PC-3 (cell line): ENCODE measurements around the gene STIM1. TPM values are rescaled to one million over a fixed set of nuclear protein-coding genes. Genes with fewer than 3 reads are reported as not detected.

Source experiments
- ATAC-seq: fragments of 200-7000 bp; cut with Tn5 transposase; 2 replicates; pipeline ENCODE4 v1.9.1; 2020; ENCODE audit warnings: mild to moderate bottlenecking, moderate library complexity
- BruUV-seq: library from RNA; stranded (reverse); fragments of 400-500 nt; replicated peaks from 2 replicates; lab custom pipeline; 2021; lab: Mats Ljungman, UMichigan
- CTCF ChIA-PET: fragments of 300-600 bp; sonication (Branson Sonifier 250); formaldehyde crosslinking; loops from one replicate; lab custom pipeline; 2022; ENCODE audit warnings: antibody characterized with exemption; lab: Charles Lee
- POLR2A ChIA-PET: fragments of 300-600 bp; sonication (Branson Sonifier 250); formaldehyde crosslinking; loops from one replicate; lab custom pipeline; 2022; ENCODE audit warnings: antibody characterized with exemption; ENCODE audit not compliant: unreplicated experiment; lab: Charles Lee
- DNase-seq: peaks from one replicate; pipeline ENCODE4 v3.0.0-alpha.2; 2015
- H2AFZ ChIP-seq: fragments of 300-600 bp; sonication (generic); 2 replicates; pipeline ENCODE4 v1.6.0; 2016; ENCODE audit warnings: antibody characterized with exemption, low read length
- H3F3A ChIP-seq: fragments of 300-600 bp; sonication (generic); one replicate; pipeline ENCODE4 v1.6.0; 2017; ENCODE audit warnings: antibody characterized with exemption, low read length, control low read depth, mild to moderate bottlenecking; ENCODE audit not compliant: unreplicated experiment
- H3K27ac ChIP-seq: fragments of 300-600 bp; sonication (generic); 2 replicates; pipeline ENCODE4 v1.5.1; 2016; ENCODE audit warnings: mild to moderate bottlenecking, low read length
- H3K27me3 ChIP-seq: fragments of 300-600 bp; sonication (generic); 2 replicates; pipeline ENCODE4 v1.6.1; 2016; ENCODE audit warnings: low read length, mixed read lengths
- H3K36me3 ChIP-seq: fragments of 300-600 bp; sonication (generic); 2 replicates; pipeline ENCODE4 v1.6.1; 2016; ENCODE audit warnings: low read depth, mixed run types, low read length, mixed read lengths
- H3K4me1 ChIP-seq: fragments of 300-600 bp; sonication (generic); 2 replicates; pipeline ENCODE4 v1.5.1; 2016; ENCODE audit warnings: low read length; ENCODE audit not compliant: insufficient read depth
- H3K4me2 ChIP-seq: fragments of 300-600 bp; sonication (generic); 2 replicates; pipeline ENCODE4 v1.6.0; 2016; ENCODE audit warnings: low read length
- H3K4me3 ChIP-seq: fragments of 300-600 bp; sonication (generic); 2 replicates; pipeline ENCODE4 v1.5.1; 2016; ENCODE audit warnings: mild to moderate bottlenecking, low read length, mixed read lengths
- H3K79me2 ChIP-seq: fragments of 300-600 bp; sonication (generic); 2 replicates; pipeline ENCODE4 v1.6.1; 2017; ENCODE audit warnings: low read length, mixed read lengths
- H3K9ac ChIP-seq: fragments of 300-600 bp; sonication (generic); 2 replicates; pipeline ENCODE4 v1.6.0; 2016; ENCODE audit warnings: mild to moderate bottlenecking, low read length
- H3K9me2 ChIP-seq: fragments of 300-600 bp; sonication (generic); replicated peaks from 2 replicates; pipeline ENCODE4 v1.6.1; 2016; ENCODE audit warnings: mixed run types, low read length, mixed read lengths
- H3K9me3 ChIP-seq: fragments of 300-600 bp; sonication (generic); 2 replicates; pipeline ENCODE4 v1.6.1; 2016; ENCODE audit warnings: low read length, mixed read lengths
- H4K20me1 ChIP-seq: fragments of 300-600 bp; sonication (generic); 2 replicates; pipeline ENCODE4 v1.6.1; 2016; ENCODE audit warnings: low read length, mixed read lengths
- CTCF ChIP-seq: fragments of 300-600 bp; sonication (generic); conservative IDR thresholded peaks from 2 replicates; pipeline ENCODE4 v1.5.1; 2017; ENCODE audit warnings: antibody characterized with exemption, low read depth, mild to moderate bottlenecking, low read length
- EZH2 ChIP-seq: fragments of 300-600 bp; sonication (generic); IDR thresholded peaks from one replicate; pipeline ENCODE4 v1.6.1; 2017; ENCODE audit warnings: antibody characterized with exemption, mild to moderate bottlenecking, low read length; ENCODE audit not compliant: unreplicated experiment
- EZH2phosphoT487 ChIP-seq: fragments of 300-600 bp; sonication (generic); IDR thresholded peaks from 2 replicates; pipeline ENCODE4 v1.6.1; 2018; ENCODE audit warnings: mild to moderate bottlenecking, antibody characterized with exemption, low read length, borderline replicate concordance
- intact Hi-C: fragments of 100-400 bp; cut with micrococcal nuclease; formaldehyde crosslinking; loops from 2 replicates; pipeline ENCODE4 v1.9.0; 2023
- total RNA-seq: library from RNA; depleted of rRNA; stranded (reverse); fragments of >200 nt; gene quantifications from 2 replicates; pipeline ENCODE4 v1.2.3, GENCODE V29; 2014

Gene STIM1
- total RNA-seq, 1 experiment from 2014 or later = 22.8 TPM

- H3K27me3 ChIP-seq = no peaks in the 10 kb centered on the region
- H3F3A ChIP-seq = no peaks in the 10 kb centered on the region
- CTCF ChIA-PET = interaction anchor here (0.5 kb wide), 1 partner anchor 183 kb away, joined by 3 read pairs; no protein-coding TSS in a partner anchor
- DNase-seq = no peak
- POLR2A ChIA-PET = no interaction called here
- intact Hi-C loops = no loop called here
- H3K9ac ChIP-seq = no peak overlapping the region
- H3K27ac ChIP-seq = no peak overlapping the region
- H3K36me3 ChIP-seq = no peaks in the 10 kb centered on the region
- H3K9me2 ChIP-seq = no peaks in the 10 kb centered on the region
- H3K4me2 ChIP-seq = no peak overlapping the region
- H2AFZ ChIP-seq = no peak overlapping the region
- BruUV-seq = no TSS peak
- peaks cover 1% of the 10 kb centered on the region for H3K4me1 ChIP-seq
- no peak for TF ChIP-seq EZH2phosphoT487
- no peak overlapping the region for H3K4me3 ChIP-seq
- H3K9me3 ChIP-seq = no peaks in the 10 kb centered on the region
- H4K20me1 ChIP-seq = no peaks in the 10 kb centered on the region
- H3K79me2 ChIP-seq = no peaks in the 10 kb centered on the region
- ATAC-seq = no peak
Measured at GRCh38 chr11:4068962-4069361, 213.5 kb downstream of the STIM1 start.

GRCh38 chr11:4071325-4071724 lies 215.9 kb downstream of the STIM1 start:
- no peaks in the 10 kb centered on the region for H3K79me2 ChIP-seq
- no peaks in the 10 kb centered on the region for H3F3A ChIP-seq
- no peaks in the 10 kb centered on the region for H3K9me3 ChIP-seq
- no peak overlapping the region for H2AFZ ChIP-seq
- H3K9me2 ChIP-seq = no peaks in the 10 kb centered on the region
- BruUV-seq = no TSS peak
- DNase-seq (no peak), ATAC-seq (no peak)
- H4K20me1 ChIP-seq = no peaks in the 10 kb centered on the region
- no peak overlapping the region for H3K4me2 ChIP-seq
- intact Hi-C loops = loop anchor here (10.0 kb wide), 1 partner anchor 117 kb away; no protein-coding TSS in a partner anchor
- POLR2A ChIA-PET = no interaction called here
- CTCF ChIA-PET = interaction anchor here (1.6 kb wide), 1 partner anchor 230 kb away, joined by 3 read pairs; no protein-coding TSS in a partner anchor
- H3K27me3 ChIP-seq = no peaks in the 10 kb centered on the region
- no peak for TF ChIP-seq CTCF
- no peak for TF ChIP-seq EZH2
- no peak for TF ChIP-seq EZH2phosphoT487
- no peak overlapping the region for H3K9ac ChIP-seq
- no peak overlapping the region for H3K27ac ChIP-seq
- H3K36me3 ChIP-seq = no peaks in the 10 kb centered on the region
- no peaks in the 10 kb centered on the region for H3K4me1 ChIP-seq
- H3K4me3 ChIP-seq = no peak overlapping the region

- H3K4me1 ChIP-seq = no peaks in the 10 kb centered on the region
- H3K9me2 ChIP-seq = no peaks in the 10 kb centered on the region
- H4K20me1 ChIP-seq = no peaks in the 10 kb centered on the region
- TF ChIP-seq EZH2 (no peak), CTCF (no peak), EZH2phosphoT487 (no peak)
- no TSS peak for BruUV-seq
- H2AFZ ChIP-seq = no peak overlapping the region
- H3K4me3 ChIP-seq = no peak overlapping the region
- no peak overlapping the region for H3K4me2 ChIP-seq
- H3K27me3 ChIP-seq = no peaks in the 10 kb centered on the region
- ATAC-seq = peak; percentile 35; the same call in 1 of the 2 replicates
- no peaks in the 10 kb centered on the region for H3K36me3 ChIP-seq
- H3K79me2 ChIP-seq = no peaks in the 10 kb centered on the region
- H3F3A ChIP-seq = no peaks in the 10 kb centered on the region
- CTCF ChIA-PET = interaction anchor here (1.5 to 2.2 kb wide), 4 partner anchors 8 to 230 kb away, joined by 3 to 28 read pairs (median 16); partner anchors contain the start of gene STIM1
- DNase-seq = no peak
- POLR2A ChIA-PET = no interaction called here
- H3K9ac ChIP-seq = no peak overlapping the region
- H3K27ac ChIP-seq = no peak overlapping the region
- no peaks in the 10 kb centered on the region for H3K9me3 ChIP-seq
- intact Hi-C loops = loop anchor here (1.0 to 10.0 kb wide), 3 partner anchors 117 to 223 kb away; no protein-coding TSS in a partner anchor
Measured at GRCh38 chr11:4071914-4072313, 216.4 kb downstream of the STIM1 start.
